BLaER1 treated with 17β-estradiol and CSF1 and Interleukin-3, amounts not matched to agents 10 nM and 100 nM (cell line): ENCODE results near the gene CCNJL.
A peak's percentile ranks its signal among the peaks of the same experiment; 100 is the strongest.
"Not testable (repeated sequence)": the region's sequence is repeated elsewhere in the genome, so short reads cannot be mapped to it uniquely, and the experiment has no call there.

Source experiments
- H3K27ac ChIP-seq, 11 experiments: shearing (Covaris generic); formaldehyde crosslinking; 2 replicates each; pipeline ENCODE4 v1.8.1; 2022
- H3K27me3 ChIP-seq, 11 experiments: shearing (Covaris generic); formaldehyde crosslinking; 2 replicates each; pipeline ENCODE4 v1.8.1; 2022
- H3K36me3 ChIP-seq, 11 experiments: shearing (Covaris generic); formaldehyde crosslinking; 2 replicates each; pipeline ENCODE4 v1.8.1; 2022
- H3K4me1 ChIP-seq, 10 experiments: shearing (Covaris generic); formaldehyde crosslinking; 2 replicates each; pipeline ENCODE4 v1.8.1; 2022
- H3K4me2 ChIP-seq, 11 experiments: shearing (Covaris generic); formaldehyde crosslinking; 2 replicates each; pipeline ENCODE4 v1.8.1; 2022
- H3K4me3 ChIP-seq, 10 experiments: shearing (Covaris generic); formaldehyde crosslinking; 2 replicates each; pipeline ENCODE4 v1.8.1; 2022
- H3K9ac ChIP-seq, 11 experiments: shearing (Covaris generic); formaldehyde crosslinking; 2 replicates each; pipeline ENCODE4 v1.8.1; 2022
- H3K9me3 ChIP-seq, 11 experiments: shearing (Covaris generic); formaldehyde crosslinking; replicated peaks in 1 of 11; 2 replicates each; pipeline ENCODE4 v1.8.1; 2022
- H4K20me1 ChIP-seq, 11 experiments: shearing (Covaris generic); formaldehyde crosslinking; 2 replicates each; pipeline ENCODE4 v1.8.1; 2022
- Cebpa-rat ChIP-seq, 11 experiments: shearing (Covaris generic); IDR thresholded peaks; 2 replicates each; pipeline ENCODE4 v1.8.1; 2022

Gene CCNJL

DNA sequence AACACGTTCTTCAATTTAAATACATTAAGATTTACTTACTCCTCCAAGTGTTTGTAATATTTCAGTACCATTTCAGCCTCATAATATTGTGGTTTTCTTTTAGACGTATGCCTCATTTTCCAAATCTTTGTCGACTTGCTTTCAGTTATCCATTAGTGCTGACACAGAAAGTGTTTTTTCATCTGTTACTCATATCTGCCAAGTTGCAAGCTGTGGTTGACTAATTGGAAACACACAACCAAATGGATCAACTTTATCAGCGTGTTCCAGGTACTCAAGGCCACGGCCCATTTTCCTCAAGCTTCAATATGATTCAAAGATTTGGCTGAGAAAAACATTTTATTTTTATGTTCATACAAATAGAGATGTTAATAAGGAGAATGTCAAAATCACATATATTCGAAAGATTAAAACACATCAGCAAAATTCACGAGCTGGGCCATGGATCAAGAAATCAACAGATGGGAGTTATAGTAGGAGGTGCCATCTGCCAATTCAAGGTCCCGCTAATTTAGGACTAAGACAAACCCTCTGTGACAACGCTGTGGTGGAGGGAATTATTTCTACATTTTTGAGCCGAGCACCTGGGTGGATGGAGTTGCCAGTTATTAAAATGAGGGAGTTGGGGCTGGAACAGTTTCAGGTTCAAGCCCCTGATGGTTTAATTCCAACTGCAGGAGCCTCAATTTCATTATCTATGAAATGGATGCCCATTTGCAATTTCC is 27.2 kb upstream of the CCNJL start:
- H3K36me3 ChIP-seq = no peaks in the 10 kb centered on the region
- no peak overlapping the region for H3K27ac ChIP-seq
- peaks cover 0 to 96% (median 3%) of the 10 kb centered on the region in 10 experiments; a peak in 12 of 20 replicates for H3K4me1 ChIP-seq
- TF ChIP-seq Cebpa-rat (IDR thresholded peaks at IDR 0.05) = no peak
- H3K9ac ChIP-seq = no peak overlapping the region
- H3K9me3 ChIP-seq = no peaks in the 10 kb centered on the region
- H3K27me3 ChIP-seq = no peaks in the 10 kb centered on the region
- peak overlapping the region in 2 of 11 experiments; percentile 30 to 31; a peak in 4 of 22 replicates for H3K4me2 ChIP-seq
- H4K20me1 ChIP-seq = no peaks in the 10 kb centered on the region
- no peak overlapping the region for H3K4me3 ChIP-seq

GRCh38 chr5:160334716-160335115 is 22.4 kb upstream of the CCNJL start:
- Histone ChIP-seq H3K4me2 (peak overlapping the region in 6 of 11 experiments; percentile 44 to 86 (median 80); a peak in 11 of 22 replicates), H3K4me1 (peaks cover 0 to 97% (median 24%) of the 10 kb centered on the region in 10 experiments; a peak in 13 of 20 replicates), H3K9ac (peak overlapping the region in 4 of 11 experiments; percentile 9 to 65 (median 60); a peak in 4 of 22 replicates), H3K27ac (peak overlapping the region in 7 of 11 experiments; percentile 30 to 84 (median 70); a peak in 12 of 22 replicates)
- H4K20me1 ChIP-seq, H3K27me3 ChIP-seq, H3K9me3 ChIP-seq, H3K36me3 ChIP-seq, H3K4me3 ChIP-seq: not testable (repeated sequence)
- TF ChIP-seq Cebpa-rat (IDR thresholded peaks at IDR 0.05) = peak in 1 of 11 experiments; percentile 25; a peak in 1 of 22 replicates

GRCh38 chr5:160333721-160334120 is 21.4 kb upstream of the CCNJL start:
- peaks cover 0 to 97% (median 24%) of the 10 kb centered on the region in 10 experiments; a peak in 13 of 20 replicates for H3K4me1 ChIP-seq
- H3K9ac ChIP-seq = peak overlapping the region in 4 of 11 experiments; percentile 9 to 69 (median 62); a peak in 5 of 22 replicates
- H3K9me3 ChIP-seq = no peaks in the 10 kb centered on the region
- H4K20me1 ChIP-seq = no peaks in the 10 kb centered on the region
- TF ChIP-seq Cebpa-rat (IDR thresholded peaks at IDR 0.05) = peak in 7 of 11 experiments; percentile 31 to 96 (median 87); a peak in 11 of 22 replicates
- H3K4me2 ChIP-seq = peak overlapping the region in 7 of 11 experiments; percentile 44 to 86 (median 78); a peak in 14 of 22 replicates
- no peaks in the 10 kb centered on the region for H3K27me3 ChIP-seq
- H3K36me3 ChIP-seq = no peaks in the 10 kb centered on the region
- H3K27ac ChIP-seq = peak overlapping the region in 7 of 11 experiments; percentile 30 to 84 (median 70); a peak in 13 of 22 replicates
- no peak overlapping the region; a peak in 1 of 20 replicates for H3K4me3 ChIP-seq

- no peak for TF ChIP-seq Cebpa-rat (IDR thresholded peaks at IDR 0.05)
- no peaks in the 10 kb centered on the region for H3K36me3 ChIP-seq
- no peaks in the 10 kb centered on the region for H3K27me3 ChIP-seq
- H3K9me3 ChIP-seq = no peaks in the 10 kb centered on the region
- H4K20me1 ChIP-seq = no peaks in the 10 kb centered on the region
- peaks cover 0 to 69% (median 24%) of the 10 kb centered on the region in 10 experiments; a peak in 13 of 20 replicates for H3K4me1 ChIP-seq
- H3K27ac ChIP-seq = peak overlapping the region in 1 of 11 experiments; percentile 42; a peak in 1 of 22 replicates
- no peak overlapping the region for H3K9ac ChIP-seq
- no peak overlapping the region for H3K4me3 ChIP-seq
- H3K4me2 ChIP-seq = peak overlapping the region in 5 of 11 experiments; percentile 13 to 59 (median 47); a peak in 8 of 22 replicates
These were observed 17.8 kb upstream of the CCNJL start for GRCh38 chr5:160330212-160330611.

DNA sequence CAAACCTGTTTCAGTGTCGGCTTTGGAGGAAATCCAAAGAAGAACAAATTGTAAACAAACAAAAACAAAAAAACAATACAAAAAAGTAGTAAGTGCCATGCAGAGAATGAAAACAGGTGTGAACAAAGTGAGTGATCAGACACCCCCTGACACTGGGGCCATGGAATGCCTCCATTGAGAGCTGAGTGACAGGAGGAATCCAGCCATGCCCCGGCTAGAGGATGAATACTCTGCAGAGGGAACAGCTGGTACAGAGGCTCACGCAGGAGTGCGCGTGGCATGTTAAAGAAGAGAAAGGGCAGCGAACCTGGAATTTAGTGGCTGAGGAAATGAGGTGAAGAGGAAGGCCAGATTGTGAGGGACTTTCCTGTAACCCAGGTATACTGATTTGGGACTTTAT is 15.5 kb upstream of the CCNJL start:
- no peak overlapping the region for H3K9ac ChIP-seq
- H3K27ac ChIP-seq = no peak overlapping the region
- no peak for TF ChIP-seq Cebpa-rat (IDR thresholded peaks at IDR 0.05)
- H3K4me3 ChIP-seq = no peak overlapping the region
- no peaks in the 10 kb centered on the region for H4K20me1 ChIP-seq
- H3K9me3 ChIP-seq = no peaks in the 10 kb centered on the region
- H3K4me2 ChIP-seq = no peak overlapping the region
- H3K36me3 ChIP-seq = no peaks in the 10 kb centered on the region
- H3K27me3 ChIP-seq = no peaks in the 10 kb centered on the region
- H3K4me1 ChIP-seq = peaks cover 0 to 53% (median 5%) of the 10 kb centered on the region in 10 experiments; a peak in 10 of 20 replicates

DNA sequence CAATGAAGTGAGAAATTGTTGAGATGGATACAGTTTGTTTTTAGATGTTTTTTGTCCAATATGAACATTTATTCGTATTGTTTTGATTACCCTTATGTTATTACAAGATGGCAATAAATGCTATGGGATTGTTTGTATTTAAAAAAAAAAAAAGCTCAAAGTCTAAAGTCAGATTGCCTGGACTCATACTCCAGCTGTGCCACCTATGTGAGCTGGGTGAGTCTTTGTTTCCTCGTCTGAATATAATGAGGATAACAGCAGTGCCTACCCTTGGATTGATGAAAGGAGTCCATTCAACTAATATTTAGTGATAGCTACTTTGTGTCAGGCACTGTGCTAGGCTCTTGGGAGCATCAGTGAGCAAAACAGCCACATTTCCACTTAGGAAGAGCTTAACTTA is 14.6 kb upstream of the CCNJL start:
- TF ChIP-seq Cebpa-rat (IDR thresholded peaks at IDR 0.05) = no peak
- peaks cover 0 to 44% (median 2%) of the 10 kb centered on the region in 10 experiments; a peak in 9 of 20 replicates for H3K4me1 ChIP-seq
- no peaks in the 10 kb centered on the region for H3K9me3 ChIP-seq
- no peak overlapping the region for H3K9ac ChIP-seq
- H3K4me3 ChIP-seq = no peak overlapping the region
- no peaks in the 10 kb centered on the region for H3K27me3 ChIP-seq
- H4K20me1 ChIP-seq = no peaks in the 10 kb centered on the region
- H3K27ac ChIP-seq = no peak overlapping the region
- H3K36me3 ChIP-seq = no peaks in the 10 kb centered on the region
- H3K4me2 ChIP-seq = no peak overlapping the region

- no peaks in the 10 kb centered on the region for H3K27me3 ChIP-seq
- no peak for TF ChIP-seq Cebpa-rat (IDR thresholded peaks at IDR 0.05)
- no peak overlapping the region for H3K4me3 ChIP-seq
- H3K4me1 ChIP-seq = peaks cover 0 to 41% (median 2%) of the 10 kb centered on the region in 10 experiments; a peak in 9 of 20 replicates
- H3K4me2 ChIP-seq = peak overlapping the region in 2 of 11 experiments; percentile 25 to 45; a peak in 1 of 22 replicates
- no peak overlapping the region for H3K9ac ChIP-seq
- H4K20me1 ChIP-seq = no peaks in the 10 kb centered on the region
- no peaks in the 10 kb centered on the region for H3K36me3 ChIP-seq
- no peak overlapping the region for H3K27ac ChIP-seq
- H3K9me3 ChIP-seq = no peaks in the 10 kb centered on the region
These were observed 13.4 kb upstream of the CCNJL start for GRCh38 chr5:160325716-160326115.

GRCh38 chr5:160324886-160325285 is 12.5 kb upstream of the CCNJL start:
- H3K27ac ChIP-seq = peak overlapping the region in 1 of 11 experiments; percentile 20; a peak in 1 of 22 replicates
- H3K36me3 ChIP-seq = no peaks in the 10 kb centered on the region
- H3K9ac ChIP-seq = no peak overlapping the region
- no peaks in the 10 kb centered on the region for H3K9me3 ChIP-seq
- no peaks in the 10 kb centered on the region for H4K20me1 ChIP-seq
- no peak overlapping the region for H3K4me3 ChIP-seq
- H3K4me1 ChIP-seq = peaks cover 0 to 38% (median 2%) of the 10 kb centered on the region in 10 experiments; a peak in 9 of 20 replicates
- peak overlapping the region in 4 of 11 experiments; percentile 21 to 65 (median 35); a peak in 8 of 22 replicates for H3K4me2 ChIP-seq
- no peaks in the 10 kb centered on the region for H3K27me3 ChIP-seq
- no peak for TF ChIP-seq Cebpa-rat (IDR thresholded peaks at IDR 0.05)

GRCh38 chr5:160318409-160318808 is 6.0 kb upstream of the CCNJL start:
- Histone ChIP-seq H3K9me3 (no peaks in the 10 kb centered on the region), H3K9ac (no peak overlapping the region), H3K4me1 (peaks cover 0 to 59% (median 15%) of the 10 kb centered on the region in 10 experiments; a peak in 15 of 20 replicates), H3K27me3 (peaks cover 4 to 19% (median 12%) of the 10 kb centered on the region in 11 experiments; a peak in 21 of 22 replicates), H3K36me3 (no peaks in the 10 kb centered on the region), H3K27ac (peak overlapping the region in 4 of 11 experiments; percentile 14 to 59 (median 34); a peak in 4 of 22 replicates), H3K4me2 (peak overlapping the region in 5 of 11 experiments; percentile 49 to 79 (median 70); a peak in 9 of 22 replicates), H4K20me1 (no peaks in the 10 kb centered on the region), H3K4me3 (no peak overlapping the region)
- no peak for TF ChIP-seq Cebpa-rat (IDR thresholded peaks at IDR 0.05)
